Activated naive CD8-positive, alpha-beta T cell treated with anti-CD3 and anti-CD28 coated beads, Interleukin-2, amount 50 U/mL, for 16 hours (primary cell): ENCODE measurements around the gene NR2F1-AS1.

Experiments
- DNase-seq: peaks from one replicate; pipeline ENCODE4 v3.0.0-alpha.2; 2020; ENCODE audit warnings: low read depth, low spot score

The NR2F1-AS1 gene

GRCh38 chr5:93580927-93581445, at the start of gene NR2F1-AS1:
TSS of gene NR2F1-AS1 (minus strand) at chr5:93581219.
- no peak for DNase-seq

- DNase-seq, result no peak
These were observed 45.8 kb upstream of the NR2F1-AS1 start for GRCh38 chr5:93626801-93627200.

- no peak for DNase-seq
These were observed 42.1 kb upstream of the NR2F1-AS1 start for GRCh38 chr5:93623153-93623552.

- no peak for DNase-seq
These were observed 41.3 kb upstream of the NR2F1-AS1 start for GRCh38 chr5:93622240-93622885.

- DNase-seq, result no peak
These were observed 40.3 kb upstream of the NR2F1-AS1 start for GRCh38 chr5:93621327-93621798.

- no peak for DNase-seq
These were observed 39.7 kb upstream of the NR2F1-AS1 start for GRCh38 chr5:93620487-93621326.

- DNase-seq, result no peak
These were observed 35.6 kb upstream of the NR2F1-AS1 start for GRCh38 chr5:93616538-93617174.

- no peak for DNase-seq
These were observed 31.8 kb upstream of the NR2F1-AS1 start for GRCh38 chr5:93612855-93613243.

- no peak for DNase-seq
These were observed 31.2 kb upstream of the NR2F1-AS1 start for GRCh38 chr5:93611976-93612854.

- DNase-seq, result no peak
These were observed 30.4 kb upstream of the NR2F1-AS1 start for GRCh38 chr5:93611273-93611975.

GRCh38 chr5:93610581-93611272, 29.7 kb upstream of the NR2F1-AS1 start:
- no peak for DNase-seq

GRCh38 chr5:93609762-93610161, 28.7 kb upstream of the NR2F1-AS1 start:
- DNase-seq, result no peak

GRCh38 chr5:93608855-93609254, 27.8 kb upstream of the NR2F1-AS1 start:
- no peak for DNase-seq

GRCh38 chr5:93607367-93608258, 26.6 kb upstream of the NR2F1-AS1 start:
- no peak for DNase-seq

GRCh38 chr5:93606382-93606752, 25.3 kb upstream of the NR2F1-AS1 start:
- DNase-seq, result no peak

GRCh38 chr5:93604644-93605515, 23.9 kb upstream of the NR2F1-AS1 start:
- DNase-seq, result no peak

- DNase-seq, result no peak
These were observed 23.0 kb upstream of the NR2F1-AS1 start for GRCh38 chr5:93603793-93604643.
